HCT116 (cell line): ENCODE data around the gene CAMSAP3. TPM values are rescaled to one million over a fixed set of nuclear protein-coding genes. Genes with fewer than 3 reads are reported as not detected.

Experiments used
- ATAC-seq: fragments of 200-7000 bp; cut with Tn5 transposase; 2 replicates; pipeline ENCODE4 v1.9.1; 2020; ENCODE audit warnings: mild to moderate bottlenecking, moderate library complexity
- BruUV-seq: library from RNA; stranded (reverse); fragments of 400-500 nt; replicated peaks from 2 replicates; lab custom pipeline; 2021; lab: Mats Ljungman, UMichigan
- CTCF ChIA-PET: fragments of 300-600 bp; sonication (Branson Sonifier 250); formaldehyde crosslinking; loops from one replicate; lab custom pipeline; 2021; ENCODE audit warnings: antibody characterized with exemption; lab: Charles Lee
- POLR2A ChIA-PET: fragments of 300-600, 350-600 bp; sonication (Branson Sonifier 250); formaldehyde crosslinking; loops from one replicate; lab custom pipeline; 2021; ENCODE audit warnings: antibody characterized with exemption; lab: Charles Lee
- RAD21 ChIA-PET, 2 experiments: fragments of 300-600 bp; sonication (Branson Sonifier 250); formaldehyde crosslinking; loops; one replicate each; lab custom pipeline; 2023; ENCODE audit warnings: low total read pairs in 2 of 2; ENCODE audit not compliant: uncharacterized antibody in 2 of 2, unreplicated experiment in 2 of 2, low non-redundant PET in 1 of 2; lab: Charles Lee
- DNase-seq: peaks from one replicate; pipeline ENCODE4 v3.0.0-alpha.2; 2010; ENCODE audit warnings: low read depth, low spot score
- H2AFZ ChIP-seq: fragments of 200-600 bp; shearing (Covaris generic), sonication (generic); 2 replicates; pipeline ENCODE4 v1.6.1; 2017; ENCODE audit warnings: low read depth, mixed run types, mixed read lengths, antibody characterized with exemption, low read length; ENCODE audit not compliant: poor library complexity, severe bottlenecking
- H3K27ac ChIP-seq: 2 replicates; pipeline ENCODE4 v1.5.1; 2012; ENCODE audit warnings: low read depth, low read length
- H3K27me3 ChIP-seq: fragments of 200-600 bp; sonication (generic); 2 replicates; pipeline ENCODE4 v1.6.1; 2016; ENCODE audit warnings: mixed run types, low read length, mixed read lengths; ENCODE audit not compliant: insufficient read depth
- H3K36me3 ChIP-seq, 2 experiments: fragments of 200-500 bp in 1 of 2; fragments of 200-600 bp in 1 of 2; sonication (Bioruptor generic) in 1 of 2; sonication (generic) in 1 of 2; 2 replicates each; pipeline versions ENCODE4 v1.5.1 to v1.6.1; 2014 to 2016; ENCODE audit warnings: low read length in 2 of 2, inconsistent platforms in 1 of 2, mixed read lengths in 1 of 2, mixed run types in 1 of 2; ENCODE audit not compliant: insufficient read depth in 2 of 2, control insufficient read depth in 1 of 2
- H3K4me1 ChIP-seq, 2 experiments: fragments of 200-600 bp in 1 of 2; sonication (generic) in 1 of 2; 2 replicates each; pipeline versions ENCODE4 v1.5.1 to v1.6.1; 2012 to 2017; ENCODE audit warnings: low read length in 2 of 2, inconsistent platforms in 1 of 2, mild to moderate bottlenecking in 1 of 2, mixed read lengths in 1 of 2, mixed run types in 1 of 2, moderate library complexity in 1 of 2; ENCODE audit not compliant: insufficient read depth in 2 of 2, control insufficient read depth in 1 of 2
- H3K4me2 ChIP-seq: fragments of 200-600 bp; sonication (generic); 2 replicates; pipeline ENCODE4 v1.6.1; 2017; ENCODE audit warnings: mixed run types, low read length, mixed read lengths
- H3K4me3 ChIP-seq, 2 experiments: fragments of 200-600 bp in 1 of 2; sonication (generic) in 1 of 2; replicated peaks in 1 of 2; 2 replicates each; pipeline ENCODE4 v1.5.1; 2011 to 2016; ENCODE audit warnings: low read length in 2 of 2, control low read depth in 1 of 2, low read depth in 1 of 2, mild to moderate bottlenecking in 1 of 2, mixed read lengths in 1 of 2, mixed run types in 1 of 2
- H3K79me2 ChIP-seq: fragments of 200-600 bp; sonication (generic); 2 replicates; pipeline ENCODE4 v1.6.1; 2017; ENCODE audit warnings: mild to moderate bottlenecking, mixed run types, low read length, moderate library complexity, mixed read lengths; ENCODE audit not compliant: insufficient read depth
- H3K9ac ChIP-seq: fragments of 200-600 bp; sonication (generic); 2 replicates; pipeline ENCODE4 v1.6.1; 2016; ENCODE audit warnings: low read length, mixed read lengths
- H3K9me2 ChIP-seq: fragments of 200-600 bp; sonication (generic), shearing (Covaris generic); 2 replicates; pipeline ENCODE4 v1.6.1; 2017; ENCODE audit warnings: mixed run types, mild to moderate bottlenecking, moderate library complexity; ENCODE audit not compliant: insufficient read depth
- H3K9me3 ChIP-seq, 2 experiments: fragments of 200-500 bp in 1 of 2; fragments of 200-600 bp in 1 of 2; sonication (Bioruptor generic) in 1 of 2; sonication (generic) in 1 of 2; 2 replicates each; pipeline ENCODE4 v1.6.1; 2014 to 2017; ENCODE audit warnings: low read length in 2 of 2, mixed read lengths in 2 of 2, inconsistent platforms in 1 of 2, low read depth in 1 of 2, mild to moderate bottlenecking in 1 of 2, mixed run types in 1 of 2, moderate library complexity in 1 of 2; ENCODE audit not compliant: control insufficient read depth in 1 of 2, insufficient read depth in 1 of 2
- H4K20me1 ChIP-seq: fragments of 200-600 bp; sonication (generic), shearing (Covaris generic); 2 replicates; pipeline ENCODE4 v1.6.1; 2017; ENCODE audit warnings: mixed run types, mild to moderate bottlenecking, moderate library complexity; ENCODE audit not compliant: insufficient read depth
- CBX3 ChIP-seq: IDR thresholded peaks from 2 replicates; pipeline ENCODE4 v1.6.1; 2012; ENCODE audit warnings: low read depth
- CEBPB ChIP-seq: IDR thresholded peaks from 2 replicates; pipeline ENCODE4 v1.6.1; 2012; ENCODE audit warnings: low read depth
- ELF1 ChIP-seq: IDR thresholded peaks from 2 replicates; pipeline ENCODE4 v1.6.1; 2012; ENCODE audit warnings: low read depth, borderline replicate concordance
- EZH2phosphoT487 ChIP-seq: fragments of 200-600 bp; IDR thresholded peaks from 2 replicates; pipeline ENCODE4 v1.6.1; 2018; ENCODE audit warnings: antibody characterized with exemption, borderline replicate concordance
- FOSL1 ChIP-seq: IDR thresholded peaks from 2 replicates; pipeline ENCODE4 v1.6.1; 2012; ENCODE audit warnings: low read depth
- JUND ChIP-seq: IDR thresholded peaks from 2 replicates; pipeline ENCODE4 v1.6.1; 2012
- RAD21 ChIP-seq: IDR thresholded peaks from 2 replicates; pipeline ENCODE4 v1.6.1; 2012; ENCODE audit warnings: low read depth, mild to moderate bottlenecking
- SP1 ChIP-seq: IDR thresholded peaks from 2 replicates; pipeline ENCODE4 v1.6.1; 2012; ENCODE audit warnings: low read depth
- ZFX ChIP-seq: fragments of 450-650 bp; IDR thresholded peaks from 2 replicates; pipeline ENCODE4 v1.6.1; 2017
- ZNF274 ChIP-seq: fragments of 200-500 bp; sonication (Bioruptor generic); IDR thresholded peaks from 2 replicates; pipeline ENCODE4 v1.6.1; 2014; ENCODE audit warnings: mild to moderate bottlenecking, low read depth, low read length, inconsistent platforms
- intact Hi-C: fragments of 100-400 bp; cut with micrococcal nuclease; formaldehyde crosslinking; loops from 2 replicates; pipeline ENCODE4 v1.10.0; 2022
- total RNA-seq: library from RNA; stranded (reverse); gene quantifications from one replicate; pipeline ENCODE4 v1.2.1, GENCODE V29; 2021; ENCODE audit not compliant: unreplicated experiment
- TF ChIP-seq, protein P1 (sequence below): IDR thresholded peaks from 2 replicates; pipeline ENCODE4 v1.6.1; 2012

Gene CAMSAP3
- total RNA-seq, 1 experiment from 2014 or later = 24.0 TPM

- Histone ChIP-seq H3K4me1 (peaks cover 7 to 16% of the 10 kb centered on the region in 2 experiments), H3K9me3 (no peaks in the 10 kb centered on the region), H3K9me2 (no peaks in the 10 kb centered on the region), H3K4me2 (no peak overlapping the region), H3K27ac (no peak overlapping the region), H3K36me3 (peaks cover 5 to 30% of the 10 kb centered on the region in 2 experiments; a peak in 3 of 4 replicates), H2AFZ (no peak overlapping the region), H4K20me1 (no peaks in the 10 kb centered on the region), H3K27me3 (no peaks in the 10 kb centered on the region), H3K9ac (no peak overlapping the region)
- no peak for ATAC-seq
- no TSS peak for BruUV-seq
- ChIA-PET CTCF (no interaction called here), RAD21 (no interaction called here), POLR2A (no interaction called here)
- no peak for DNase-seq
- intact Hi-C loops = no loop called here
- TF ChIP-seq, protein P1, sequence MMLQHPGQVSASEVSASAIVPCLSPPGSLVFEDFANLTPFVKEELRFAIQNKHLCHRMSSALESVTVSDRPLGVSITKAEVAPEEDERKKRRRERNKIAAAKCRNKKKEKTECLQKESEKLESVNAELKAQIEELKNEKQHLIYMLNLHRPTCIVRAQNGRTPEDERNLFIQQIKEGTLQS = no peak
- TF ChIP-seq FOSL1 (no peak), SP1 (no peak), CBX3 (no peak), ZFX (no peak), ELF1 (no peak), ZNF274 (no peak)
- TF ChIP-seq, all 23 proteins: peak for 0
- Histone ChIP-seq H3K79me2 (peaks cover 52% of the 10 kb centered on the region), H3K4me3 (no peak overlapping the region)
These were observed 30.2 kb downstream of the CAMSAP3 start for GRCh38 chr19:7625763-7626372.

- Histone ChIP-seq H3K9me3 (no peaks in the 10 kb centered on the region), H3K9me2 (no peaks in the 10 kb centered on the region), H3K27ac (no peak overlapping the region), H3K4me2 (no peak overlapping the region), H3K36me3 (peaks cover 5 to 27% of the 10 kb centered on the region in 2 experiments; a peak in 3 of 4 replicates), H3K9ac (no peak overlapping the region), H2AFZ (no peak overlapping the region)
- DNase-seq = no peak
- CTCF ChIA-PET = no interaction called here
- POLR2A ChIA-PET = no interaction called here
- ATAC-seq = no peak
- TF ChIP-seq SP1 (no peak), CEBPB (no peak), JUND (no peak), EZH2phosphoT487 (no peak), CBX3 (no peak), RAD21 (no peak), ELF1 (no peak)
- TF ChIP-seq, all 23 proteins: peak for 0
- Histone ChIP-seq H3K4me1 (peaks cover 7 to 18% of the 10 kb centered on the region in 2 experiments), H4K20me1 (no peaks in the 10 kb centered on the region), H3K79me2 (peaks cover 65% of the 10 kb centered on the region), H3K27me3 (no peaks in the 10 kb centered on the region), H3K4me3 (no peak overlapping the region)
- RAD21 ChIA-PET = no interaction called here
- intact Hi-C loops = no loop called here
- BruUV-seq = no TSS peak
These were observed 31.5 kb downstream of the CAMSAP3 start for GRCh38 chr19:7627166-7627565.
